Upper lobe of left lung (tissue), 6 donors: ENCODE measurements around the gene CDHR5. TPM values are rescaled to one million over a fixed set of nuclear protein-coding genes. Genes with fewer than 3 reads are reported as not detected.

Experiments used
- ATAC-seq, 2 donors: fragments of 200-7000 bp; cut with Tn5 transposase; one replicate each; pipeline ENCODE4 v1.9.1; 2022; ENCODE audit warnings: mild to moderate bottlenecking in 2 of 2, moderate library complexity in 2 of 2; ENCODE audit not compliant: low FRiP score in 2 of 2
- DNase-seq, 2 donors: peaks; one replicate each; pipeline ENCODE4 v3.0.0-alpha.2; 2019 to 2020
- H3K27ac ChIP-seq, 4 donors: fragments of 200-600 bp; sonication (generic); one replicate each; pipeline ENCODE4 v1.5.1; 2016 to 2019
- H3K27me3 ChIP-seq, 4 donors: fragments of 200-600 bp; sonication (generic); one replicate each; pipeline ENCODE4 v1.5.1; 2017 to 2019
- H3K36me3 ChIP-seq, 4 donors: fragments of 200-600 bp; sonication (generic); one replicate each; pipeline ENCODE4 v1.5.1; 2016 to 2019
- H3K4me1 ChIP-seq, 4 donors: fragments of 200-600 bp; sonication (generic); one replicate each; pipeline ENCODE4 v1.5.1; 2018 to 2019
- H3K4me3 ChIP-seq, 4 donors: fragments of 200-600 bp; sonication (generic); one replicate each; pipeline ENCODE4 v1.5.1; 2017 to 2019; ENCODE audit warnings: mild to moderate bottlenecking in 2 of 4, moderate library complexity in 1 of 4
- H3K9me3 ChIP-seq, 4 donors: fragments of 200-600 bp; sonication (generic); one replicate each; pipeline ENCODE4 v1.5.1; 2018 to 2019
- CTCF ChIP-seq, 6 experiments: fragments of 450-650 bp in 4 of 6; fragments of 200-600 bp in 2 of 6; sonication (generic) in 2 of 6; IDR thresholded peaks; one replicate each; pipeline ENCODE4 v1.5.1; 2016 to 2019; ENCODE audit warnings: antibody characterized with exemption in 6 of 6
- EP300 ChIP-seq, 4 donors: sonication (generic); formaldehyde crosslinking; IDR thresholded peaks; one replicate each; pipeline ENCODE4 v1.5.1; 2017; ENCODE audit warnings: antibody characterized with exemption in 4 of 4, control low read depth in 2 of 4
- POLR2A ChIP-seq, 4 donors: fragments of 450-650 bp; IDR thresholded peaks; one replicate each; pipeline ENCODE4 v1.5.1; 2016 to 2017; ENCODE audit warnings: antibody characterized with exemption in 4 of 4, mild to moderate bottlenecking in 2 of 4
- POLR2AphosphoS5 ChIP-seq, 2 donors: sonication (generic); formaldehyde crosslinking; IDR thresholded peaks; one replicate each; pipeline ENCODE4 v1.5.1; 2017; ENCODE audit warnings: antibody characterized with exemption in 2 of 2
- WGBS, 2 donors: methylation state at CpG; one replicate each; pipeline ENCODE4 v1.1.5; 2017 to 2018; 5-methylcytosine and 5-hydroxymethylcytosine counted together
- total RNA-seq, 6 donors: library from RNA; depleted of rRNA in 4 of 6; stranded (reverse); fragments of >200 nt in 4 of 6; gene quantifications; one replicate each; pipeline versions ENCODE4 v1.1.0 to v1.2.1, GENCODE V29; 2016 to 2021
- donor health status: DM: no; HTN: no; CAD: no; lungs with moderate emphysema.
- donor health status: DM: no; HTN: yes; CAD: no; lungs with severe emphysema.

CDHR5 gene
- total RNA-seq, 6 donors from 2014 or later: 0.40 TPM; not detected in 5

DNA sequence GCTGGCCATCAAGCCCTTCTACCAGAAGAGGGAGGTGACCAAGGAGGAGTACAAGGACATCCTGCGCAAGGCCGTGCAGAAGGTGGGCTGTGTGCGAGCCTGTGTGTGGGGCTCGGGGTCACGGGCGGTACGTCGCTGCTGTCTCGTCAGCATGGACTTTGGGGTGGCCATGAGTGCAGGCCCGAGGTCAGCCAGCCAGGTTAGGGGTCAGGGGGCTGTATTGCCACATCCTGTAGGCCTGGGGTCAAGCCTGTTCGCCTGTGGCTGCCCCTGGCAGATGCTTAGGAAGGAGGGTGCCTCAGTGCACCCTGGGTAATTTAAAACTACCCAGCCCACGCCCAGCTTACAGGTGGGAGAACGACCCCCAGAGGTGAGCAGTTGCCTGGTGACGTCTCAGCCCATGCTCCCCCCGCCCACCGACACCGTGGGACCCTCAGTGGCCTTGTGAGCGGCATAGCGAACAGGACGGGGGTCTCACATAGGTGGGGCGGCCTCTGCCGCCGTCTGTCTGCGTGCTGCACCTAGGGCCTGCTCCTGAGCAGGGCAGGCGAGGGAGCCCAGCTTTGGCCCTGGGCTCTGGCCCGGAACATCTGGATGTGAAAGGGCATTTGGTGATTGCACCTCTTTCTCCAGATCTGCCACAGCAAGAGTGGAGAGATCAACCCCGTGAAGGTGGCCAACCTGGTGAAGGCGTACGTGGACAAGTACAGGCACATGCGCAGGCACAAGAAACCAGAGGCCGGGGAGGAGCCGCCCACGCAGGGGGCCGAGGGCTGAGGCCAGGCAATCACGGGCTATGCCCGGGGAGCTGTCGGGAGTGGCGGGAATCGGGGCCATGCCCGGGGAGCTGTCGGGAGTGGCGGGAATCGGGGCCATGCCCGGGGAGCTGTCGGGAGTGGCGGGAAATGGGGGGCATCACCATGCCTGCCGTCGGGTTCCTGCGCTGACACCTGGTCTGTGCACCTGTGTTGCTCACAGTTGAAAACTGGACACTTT lies 13.5 kb downstream of the CDHR5 start:
- TF ChIP-seq CTCF (IDR thresholded peaks at IDR 0.05): no peak
- TF ChIP-seq POLR2A (IDR thresholded peaks at IDR 0.05): no peak
- no peak for TF ChIP-seq EP300 (IDR thresholded peaks at IDR 0.05)
- no peak for TF ChIP-seq POLR2AphosphoS5 (IDR thresholded peaks at IDR 0.05)
- H3K36me3 ChIP-seq: peaks cover 45 to 85% (median 79%) of the 10 kb centered on the region in 4 donors
- peak in 1 of 2 donors; percentile 84 for DNase-seq

GRCh38 chr11:610146-610801 lies 14.5 kb downstream of the CDHR5 start:
- Histone ChIP-seq H3K36me3 (peaks cover 50 to 95% (median 89%) of the 10 kb centered on the region in 4 donors), H3K9me3 (no peaks in the 10 kb centered on the region), H3K27me3 (no peaks in the 10 kb centered on the region), H3K4me3 (no peak overlapping the region), H3K27ac (no peak overlapping the region), H3K4me1 (peaks cover 19 to 27% (median 21%) of the 10 kb centered on the region in 4 donors)
- 94 to 100% methylated on average over 1 to 18 of the region's 18 CpGs for WGBS, 2 donors
- ATAC-seq (no peak), DNase-seq (peak in 1 of 2 donors; percentile 73)
- TF ChIP-seq CTCF (IDR thresholded peaks at IDR 0.05) (no peak), EP300 (IDR thresholded peaks at IDR 0.05) (no peak), POLR2A (IDR thresholded peaks at IDR 0.05) (no peak), POLR2AphosphoS5 (IDR thresholded peaks at IDR 0.05) (no peak)

More for the DNA sequence above, 13.5 kb downstream of the CDHR5 start:
- Histone ChIP-seq H3K27ac (no peak overlapping the region), H3K27me3 (no peaks in the 10 kb centered on the region), H3K9me3 (no peaks in the 10 kb centered on the region), H3K4me1 (peaks cover 22 to 33% (median 25%) of the 10 kb centered on the region in 4 donors), H3K4me3 (no peak overlapping the region)
- WGBS, 2 donors: 91 to 94% methylated on average over 24 to 49 of the region's 49 CpGs
- no peak for ATAC-seq

DNA sequence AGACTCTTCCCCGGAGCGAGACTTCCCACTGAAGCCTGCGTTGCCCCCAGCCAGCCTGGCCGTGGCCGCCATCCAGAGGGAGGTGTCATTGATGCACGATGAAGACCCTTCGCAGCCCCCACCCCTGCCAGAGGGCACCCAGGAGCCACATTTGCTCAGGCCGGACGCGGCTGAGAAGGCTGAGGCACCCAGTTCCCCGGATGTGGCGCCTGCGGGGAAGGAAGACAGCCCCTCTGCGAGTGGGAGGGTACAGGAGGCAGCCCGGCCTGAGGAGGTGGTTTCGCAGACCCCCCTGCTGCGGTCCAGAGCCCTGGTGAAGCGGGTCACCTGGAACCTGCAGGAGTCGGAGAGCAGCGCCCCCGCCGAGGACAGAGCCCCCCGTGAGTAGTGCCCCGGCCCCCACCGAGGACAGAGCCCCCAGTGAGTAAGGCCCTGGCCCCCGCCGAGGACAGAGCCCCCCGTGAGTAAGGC lies 15.4 kb downstream of the CDHR5 start:
- Histone ChIP-seq H3K4me1 (peaks cover 10 to 18% (median 12%) of the 10 kb centered on the region in 4 donors), H3K9me3 (no peaks in the 10 kb centered on the region), H3K4me3 (no peak overlapping the region), H3K27me3 (no peaks in the 10 kb centered on the region), H3K27ac (no peak overlapping the region), H3K36me3 (peaks cover 59 to 98% (median 95%) of the 10 kb centered on the region in 4 donors)
- WGBS, 2 donors: 92 to 95% methylated on average over 18 to 26 of the region's 28 CpGs
- peak in 1 of 2 donors; percentile 80 for DNase-seq
- no peak for TF ChIP-seq POLR2AphosphoS5 (IDR thresholded peaks at IDR 0.05)
- TF ChIP-seq EP300 (IDR thresholded peaks at IDR 0.05): no peak
- TF ChIP-seq CTCF (IDR thresholded peaks at IDR 0.05): no peak
- TF ChIP-seq POLR2A (IDR thresholded peaks at IDR 0.05): no peak
- no peak for ATAC-seq

DNA sequence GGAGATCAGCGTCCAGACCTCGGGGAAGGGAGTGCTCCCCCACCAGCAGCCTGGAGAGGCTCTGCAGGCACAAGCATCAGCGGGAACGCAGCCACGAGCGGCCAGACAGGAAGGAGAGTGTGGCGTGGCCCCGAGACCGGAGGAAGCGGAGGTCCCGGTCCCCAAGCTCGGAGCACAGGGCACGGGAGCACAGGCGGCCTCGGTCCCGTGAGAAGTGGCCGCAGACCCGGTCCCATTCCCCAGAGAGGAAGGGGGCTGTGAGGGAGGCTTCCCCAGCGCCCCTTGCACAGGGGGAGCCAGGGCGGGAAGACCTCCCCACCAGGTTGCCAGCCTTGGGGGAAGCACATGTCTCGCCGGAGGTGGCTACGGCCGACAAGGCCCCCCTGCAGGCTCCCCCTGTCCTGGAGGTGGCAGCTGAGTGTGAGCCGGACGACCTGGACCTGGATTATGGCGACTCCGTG lies 15.9 kb downstream of the CDHR5 start:
- Histone ChIP-seq H3K27me3 (no peaks in the 10 kb centered on the region), H3K27ac (no peak overlapping the region), H3K9me3 (no peaks in the 10 kb centered on the region), H3K4me3 (no peak overlapping the region), H3K36me3 (peaks cover 65 to 98% (median 95%) of the 10 kb centered on the region in 4 donors), H3K4me1 (peaks cover 5 to 12% (median 7%) of the 10 kb centered on the region in 4 donors)
- TF ChIP-seq POLR2AphosphoS5 (IDR thresholded peaks at IDR 0.05) (no peak), EP300 (IDR thresholded peaks at IDR 0.05) (no peak), POLR2A (IDR thresholded peaks at IDR 0.05) (no peak), CTCF (IDR thresholded peaks at IDR 0.05) (no peak)
- peak in 1 of 2 donors; percentile 73 for DNase-seq
- no peak for ATAC-seq
- WGBS, 2 donors: 88 to 89% methylated on average over 21 to 28 of the region's 28 CpGs
